ENCODE measurements around the gene CEP170B.
"Not testable (repeated sequence)": the region's sequence is repeated elsewhere in the genome, so short reads cannot be mapped to it uniquely, and the experiment has no call there.

The CEP170B gene

GRCh38 chr14:104891664-104892530 is 26.8 kb downstream of the CEP170B start:
- no peak for DNase-seq (ENCODE audit: low read depth)

GRCh38 chr14:104892531-104893434 is 27.7 kb downstream of the CEP170B start:
- no peak for DNase-seq (ENCODE audit: low read depth)

- DNase-seq (ENCODE audit: low read depth), result no peak
These were observed 28.6 kb downstream of the CEP170B start for GRCh38 chr14:104893435-104894207.

GRCh38 chr14:104894331-104895206 is 29.5 kb downstream of the CEP170B start:
- no peak for DNase-seq (ENCODE audit: low read depth)

- DNase-seq (ENCODE audit: low read depth), result no peak
These were observed 30.2 kb downstream of the CEP170B start for GRCh38 chr14:104895207-104895785.

GRCh38 chr14:104895786-104896661 is 31.0 kb downstream of the CEP170B start:
- DNase-seq (ENCODE audit: low read depth), result no peak

GRCh38 chr14:104897330-104898194 is 32.5 kb downstream of the CEP170B start:
- no peak for DNase-seq (ENCODE audit: low read depth)

- no peak for DNase-seq (ENCODE audit: low read depth)
These were observed 33.1 kb downstream of the CEP170B start for GRCh38 chr14:104898195-104898558.

GRCh38 chr14:104898870-104899510 is 33.9 kb downstream of the CEP170B start:
- DNase-seq (ENCODE audit: low read depth), result no peak

GRCh38 chr14:104899781-104900180 is 34.7 kb downstream of the CEP170B start:
- no peak for DNase-seq (ENCODE audit: low read depth)

GRCh38 chr14:104900639-104901512 is 35.8 kb downstream of the CEP170B start:
- DNase-seq (ENCODE audit: low read depth), result no peak

GRCh38 chr14:104903990-104904389 is 38.9 kb downstream of the CEP170B start:
- DNase-seq (ENCODE audit: low read depth), result no peak

- not testable (repeated sequence) for DNase-seq (ENCODE audit: low read depth)
These were observed 39.8 kb downstream of the CEP170B start for GRCh38 chr14:104904650-104905578.

- not testable (repeated sequence) for DNase-seq (ENCODE audit: low read depth)
These were observed 40.5 kb downstream of the CEP170B start for GRCh38 chr14:104905579-104905933.

GRCh38 chr14:104908303-104908702 is 43.2 kb downstream of the CEP170B start:
- no peak for DNase-seq (ENCODE audit: low read depth)

- no peak for DNase-seq (ENCODE audit: low read depth)
These were observed 47.0 kb downstream of the CEP170B start for GRCh38 chr14:104912053-104912452.
